Activated CD8-positive, alpha-beta memory T cell treated with anti-CD3 and anti-CD28 coated beads for 4 hours (primary cell): ENCODE results near the gene SCG2.

Source experiments
- DNase-seq, 2 donors: peaks; one replicate each; pipeline ENCODE4 v3.0.0-alpha.2; 2020; ENCODE audit warnings: low read depth in 2 of 2

The SCG2 gene

GRCh38 chr2:223570784-223571183 lies 31.4 kb downstream of the SCG2 start:
- DNase-seq: no peak

- DNase-seq: no peak
Observed at GRCh38 chr2:223566396-223566795, 35.8 kb downstream of the SCG2 start.

- no peak for DNase-seq
Observed at GRCh38 chr2:223563462-223563861, 38.7 kb downstream of the SCG2 start.

GRCh38 chr2:223562078-223562477 lies 40.1 kb downstream of the SCG2 start:
- DNase-seq: no peak

GRCh38 chr2:223560749-223561435 lies 41.3 kb downstream of the SCG2 start:
- no peak for DNase-seq

- no peak for DNase-seq
Observed at GRCh38 chr2:223558970-223559369, 43.2 kb downstream of the SCG2 start.

GRCh38 chr2:223554923-223555322 lies 47.2 kb downstream of the SCG2 start:
- DNase-seq: no peak

- no peak for DNase-seq
Observed at GRCh38 chr2:223549215-223549614, 52.9 kb downstream of the SCG2 start.

- DNase-seq: no peak
Observed at GRCh38 chr2:223548194-223548593, 54.0 kb downstream of the SCG2 start.
